HCT116 (cell line): ENCODE measurements around the gene PPP1R12C. TPM values are rescaled to one million over a fixed set of nuclear protein-coding genes. Genes with fewer than 3 reads are reported as not detected.

Experiments used
- ATAC-seq: fragments of 200-7000 bp; cut with Tn5 transposase; 2 replicates; pipeline ENCODE4 v1.9.1; 2020; ENCODE audit warnings: mild to moderate bottlenecking, moderate library complexity
- BruUV-seq: library from RNA; stranded (reverse); fragments of 400-500 nt; replicated peaks from 2 replicates; lab custom pipeline; 2021; lab: Mats Ljungman, UMichigan
- CTCF ChIA-PET: fragments of 300-600 bp; sonication (Branson Sonifier 250); formaldehyde crosslinking; loops from one replicate; lab custom pipeline; 2021; ENCODE audit warnings: antibody characterized with exemption; lab: Charles Lee
- POLR2A ChIA-PET: fragments of 300-600, 350-600 bp; sonication (Branson Sonifier 250); formaldehyde crosslinking; loops from one replicate; lab custom pipeline; 2021; ENCODE audit warnings: antibody characterized with exemption; lab: Charles Lee
- RAD21 ChIA-PET, 2 experiments: fragments of 300-600 bp; sonication (Branson Sonifier 250); formaldehyde crosslinking; loops; one replicate each; lab custom pipeline; 2023; ENCODE audit warnings: low total read pairs in 2 of 2; ENCODE audit not compliant: uncharacterized antibody in 2 of 2, unreplicated experiment in 2 of 2, low non-redundant PET in 1 of 2; lab: Charles Lee
- DNase-seq: peaks from one replicate; pipeline ENCODE4 v3.0.0-alpha.2; 2010; ENCODE audit warnings: low read depth, low spot score
- H2AFZ ChIP-seq: fragments of 200-600 bp; shearing (Covaris generic), sonication (generic); 2 replicates; pipeline ENCODE4 v1.6.1; 2017; ENCODE audit warnings: low read depth, mixed run types, mixed read lengths, antibody characterized with exemption, low read length; ENCODE audit not compliant: poor library complexity, severe bottlenecking
- H3K27ac ChIP-seq: 2 replicates; pipeline ENCODE4 v1.5.1; 2012; ENCODE audit warnings: low read depth, low read length
- H3K27me3 ChIP-seq: fragments of 200-600 bp; sonication (generic); 2 replicates; pipeline ENCODE4 v1.6.1; 2016; ENCODE audit warnings: mixed run types, low read length, mixed read lengths; ENCODE audit not compliant: insufficient read depth
- H3K36me3 ChIP-seq, 2 experiments: fragments of 200-500 bp in 1 of 2; fragments of 200-600 bp in 1 of 2; sonication (Bioruptor generic) in 1 of 2; sonication (generic) in 1 of 2; 2 replicates each; pipeline versions ENCODE4 v1.5.1 to v1.6.1; 2014 to 2016; ENCODE audit warnings: low read length in 2 of 2, inconsistent platforms in 1 of 2, mixed read lengths in 1 of 2, mixed run types in 1 of 2; ENCODE audit not compliant: insufficient read depth in 2 of 2, control insufficient read depth in 1 of 2
- H3K4me1 ChIP-seq, 2 experiments: fragments of 200-600 bp in 1 of 2; sonication (generic) in 1 of 2; 2 replicates each; pipeline versions ENCODE4 v1.5.1 to v1.6.1; 2012 to 2017; ENCODE audit warnings: low read length in 2 of 2, inconsistent platforms in 1 of 2, mild to moderate bottlenecking in 1 of 2, mixed read lengths in 1 of 2, mixed run types in 1 of 2, moderate library complexity in 1 of 2; ENCODE audit not compliant: insufficient read depth in 2 of 2, control insufficient read depth in 1 of 2
- H3K4me2 ChIP-seq: fragments of 200-600 bp; sonication (generic); 2 replicates; pipeline ENCODE4 v1.6.1; 2017; ENCODE audit warnings: mixed run types, low read length, mixed read lengths
- H3K4me3 ChIP-seq, 2 experiments: fragments of 200-600 bp in 1 of 2; sonication (generic) in 1 of 2; replicated peaks in 1 of 2; 2 replicates each; pipeline ENCODE4 v1.5.1; 2011 to 2016; ENCODE audit warnings: low read length in 2 of 2, control low read depth in 1 of 2, low read depth in 1 of 2, mild to moderate bottlenecking in 1 of 2, mixed read lengths in 1 of 2, mixed run types in 1 of 2
- H3K79me2 ChIP-seq: fragments of 200-600 bp; sonication (generic); 2 replicates; pipeline ENCODE4 v1.6.1; 2017; ENCODE audit warnings: mild to moderate bottlenecking, mixed run types, low read length, moderate library complexity, mixed read lengths; ENCODE audit not compliant: insufficient read depth
- H3K9ac ChIP-seq: fragments of 200-600 bp; sonication (generic); 2 replicates; pipeline ENCODE4 v1.6.1; 2016; ENCODE audit warnings: low read length, mixed read lengths
- H3K9me2 ChIP-seq: fragments of 200-600 bp; sonication (generic), shearing (Covaris generic); 2 replicates; pipeline ENCODE4 v1.6.1; 2017; ENCODE audit warnings: mixed run types, mild to moderate bottlenecking, moderate library complexity; ENCODE audit not compliant: insufficient read depth
- H3K9me3 ChIP-seq, 2 experiments: fragments of 200-500 bp in 1 of 2; fragments of 200-600 bp in 1 of 2; sonication (Bioruptor generic) in 1 of 2; sonication (generic) in 1 of 2; 2 replicates each; pipeline ENCODE4 v1.6.1; 2014 to 2017; ENCODE audit warnings: low read length in 2 of 2, mixed read lengths in 2 of 2, inconsistent platforms in 1 of 2, low read depth in 1 of 2, mild to moderate bottlenecking in 1 of 2, mixed run types in 1 of 2, moderate library complexity in 1 of 2; ENCODE audit not compliant: control insufficient read depth in 1 of 2, insufficient read depth in 1 of 2
- H4K20me1 ChIP-seq: fragments of 200-600 bp; sonication (generic), shearing (Covaris generic); 2 replicates; pipeline ENCODE4 v1.6.1; 2017; ENCODE audit warnings: mixed run types, mild to moderate bottlenecking, moderate library complexity; ENCODE audit not compliant: insufficient read depth
- POLR2AphosphoS5 ChIP-seq: IDR thresholded peaks from 2 replicates; pipeline ENCODE4 v1.6.1; 2011; ENCODE audit warnings: mild to moderate bottlenecking, low read depth, low read length, moderate library complexity
- YY1 ChIP-seq: IDR thresholded peaks from 2 replicates; pipeline ENCODE4 v1.6.1; 2011; ENCODE audit warnings: low read length, low read depth, moderate library complexity, mild to moderate bottlenecking; ENCODE audit not compliant: insufficient replicate concordance; ENCODE audit errors: extremely low read depth
- ZNF274 ChIP-seq: fragments of 200-500 bp; sonication (Bioruptor generic); IDR thresholded peaks from 2 replicates; pipeline ENCODE4 v1.6.1; 2014; ENCODE audit warnings: mild to moderate bottlenecking, low read depth, low read length, inconsistent platforms
- intact Hi-C: fragments of 100-400 bp; cut with micrococcal nuclease; formaldehyde crosslinking; loops from 2 replicates; pipeline ENCODE4 v1.10.0; 2022
- total RNA-seq: library from RNA; stranded (reverse); gene quantifications from one replicate; pipeline ENCODE4 v1.2.1, GENCODE V29; 2021; ENCODE audit not compliant: unreplicated experiment
- TF ChIP-seq, protein P1 (sequence below): IDR thresholded peaks from 2 replicates; pipeline ENCODE4 v1.6.1; 2012
- TF ChIP-seq, protein P2 (sequence below), 3 experiments: fragments of 200-600 bp in 1 of 3; sonication (generic) in 1 of 3; IDR thresholded peaks in 2 of 3; conservative IDR thresholded peaks in 1 of 3; 2 replicates each; pipeline ENCODE4 v1.5.1; 2012 to 2017; ENCODE audit warnings: low read depth in 2 of 3, low read length in 2 of 3, antibody characterized with exemption in 1 of 3, borderline replicate concordance in 1 of 3, control low read depth in 1 of 3, mild to moderate bottlenecking in 1 of 3, mixed read lengths in 1 of 3, mixed run types in 1 of 3, moderate library complexity in 1 of 3; ENCODE audit not compliant: insufficient read depth in 1 of 3

Gene PPP1R12C
- total RNA-seq, 1 experiment from 2014 or later, result 83.2 TPM

GRCh38 chr19:55080968-55081769 is 36.3 kb downstream of the PPP1R12C start:
- DNase-seq (peak; percentile 86), ATAC-seq (peak; percentile 77)
- Histone ChIP-seq H2AFZ (no peak overlapping the region), H4K20me1 (no peaks in the 10 kb centered on the region), H3K4me2 (peak overlapping the region; percentile 92), H3K36me3 (0 out of 4 replicates have a peak, but pooled peaks cover 0 to 3% of the 10 kb centered on the region in 2 experiments), H3K27ac (peak overlapping the region; percentile 92), H3K79me2 (no peaks in the 10 kb centered on the region; the same call in 1 of the 2 replicates), H3K27me3 (no peaks in the 10 kb centered on the region), H3K9me2 (no peaks in the 10 kb centered on the region), H3K4me3 (peak overlapping the region; percentile 63 to 69), H3K9ac (peak overlapping the region; percentile 79), H3K9me3 (no peaks in the 10 kb centered on the region), H3K4me1 (peaks cover 8 to 45% of the 10 kb centered on the region in 2 experiments)
- RAD21 ChIA-PET, result no interaction called here
- POLR2A ChIA-PET, result interaction anchor here (1.2 to 1.5 kb wide), 4 partner anchors 11 to 66 kb away, joined by 3 to 10 read pairs (median 6); partner anchors contain the start of gene PPP1R12C
- intact Hi-C loops, result loop anchor here (2.0 to 5.0 kb wide), 2 partner anchors 36 to 76 kb away; partner anchors contain the start of genes PPP1R12C and TNNI3
- CTCF ChIA-PET, result interaction anchor here (1.0 to 1.9 kb wide), 3 partner anchors 8 to 337 kb away, joined by 4 to 14 read pairs (median 5); no protein-coding TSS in a partner anchor
- BruUV-seq, result no TSS peak
- TF ChIP-seq YY1, result no peak
- TF ChIP-seq, protein P1, sequence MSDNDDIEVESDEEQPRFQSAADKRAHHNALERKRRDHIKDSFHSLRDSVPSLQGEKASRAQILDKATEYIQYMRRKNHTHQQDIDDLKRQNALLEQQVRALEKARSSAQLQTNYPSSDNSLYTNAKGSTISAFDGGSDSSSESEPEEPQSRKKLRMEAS, result no peak
- TF ChIP-seq ZNF274, result no peak
- peak; percentile 63 for TF ChIP-seq POLR2AphosphoS5
- TF ChIP-seq, protein P2, sequence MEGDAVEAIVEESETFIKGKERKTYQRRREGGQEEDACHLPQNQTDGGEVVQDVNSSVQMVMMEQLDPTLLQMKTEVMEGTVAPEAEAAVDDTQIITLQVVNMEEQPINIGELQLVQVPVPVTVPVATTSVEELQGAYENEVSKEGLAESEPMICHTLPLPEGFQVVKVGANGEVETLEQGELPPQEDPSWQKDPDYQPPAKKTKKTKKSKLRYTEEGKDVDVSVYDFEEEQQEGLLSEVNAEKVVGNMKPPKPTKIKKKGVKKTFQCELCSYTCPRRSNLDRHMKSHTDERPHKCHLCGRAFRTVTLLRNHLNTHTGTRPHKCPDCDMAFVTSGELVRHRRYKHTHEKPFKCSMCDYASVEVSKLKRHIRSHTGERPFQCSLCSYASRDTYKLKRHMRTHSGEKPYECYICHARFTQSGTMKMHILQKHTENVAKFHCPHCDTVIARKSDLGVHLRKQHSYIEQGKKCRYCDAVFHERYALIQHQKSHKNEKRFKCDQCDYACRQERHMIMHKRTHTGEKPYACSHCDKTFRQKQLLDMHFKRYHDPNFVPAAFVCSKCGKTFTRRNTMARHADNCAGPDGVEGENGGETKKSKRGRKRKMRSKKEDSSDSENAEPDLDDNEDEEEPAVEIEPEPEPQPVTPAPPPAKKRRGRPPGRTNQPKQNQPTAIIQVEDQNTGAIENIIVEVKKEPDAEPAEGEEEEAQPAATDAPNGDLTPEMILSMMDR (IDR thresholded peaks at IDR 0.05 in 2 of 3, conservative IDR thresholded peaks at IDR 0.05 in 1 of 3; ENCODE audit: borderline replicate concordance in 1 of 3, insufficient read depth in 1 of 3, low read depth in 2 of 3, low read length in 2 of 3), result no peak
